ENCODE data around the gene SLC22A23.

The SLC22A23 gene

GRCh38 chr6:3235486-3235885, 221.4 kb downstream of the SLC22A23 start:
- no peak for TF ChIP-seq CTCF (IDR thresholded peaks at IDR 0.05)
- peaks cover 0 to 19% (median 14%) of the 10 kb centered on the region in 4 donors for H3K4me1 ChIP-seq
- H3K9me3 ChIP-seq: no peaks in the 10 kb centered on the region

DNA sequence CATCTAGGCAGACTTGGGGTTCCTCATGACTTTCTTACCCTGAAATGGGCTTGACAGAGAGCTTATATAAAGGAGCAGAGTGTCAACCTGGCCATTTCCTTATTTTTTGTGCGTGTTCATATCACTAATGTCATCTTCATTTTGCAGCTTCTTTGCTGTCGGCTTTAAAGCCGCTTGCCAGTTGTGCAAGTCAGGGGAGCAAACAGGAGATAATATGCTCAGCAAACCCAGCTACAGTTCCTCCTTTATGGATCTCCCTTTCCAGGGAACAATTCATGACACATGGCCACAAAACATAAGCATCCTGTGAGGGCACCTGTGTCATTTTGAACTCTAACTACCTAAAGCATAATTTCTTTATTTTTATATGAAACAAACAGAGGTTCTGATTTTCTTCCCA, 222.9 kb downstream of the SLC22A23 start:
- intact Hi-C loops (cut with DNase I; ENCODE audit: low total_unique reads): no loop called here
- Histone ChIP-seq H3K9me3 (no peaks in the 10 kb centered on the region), H3K27me3 (peaks cover 0 to 85% of the 10 kb centered on the region in 2 donors), H3K4me3 (no peak overlapping the region), H3K36me3 (no peaks in the 10 kb centered on the region), H3K27ac (no peak overlapping the region), H3K4me1 (peaks cover 0 to 30% (median 26%) of the 10 kb centered on the region in 4 donors)
- TF ChIP-seq CTCF (IDR thresholded peaks at IDR 0.05): no peak
- DNase-seq: no peak

More at GRCh38 chr6:3235486-3235885, 221.4 kb downstream of the SLC22A23 start:
- Histone ChIP-seq H3K4me3 (no peak overlapping the region), H3K27me3 (peaks cover 0 to 69% of the 10 kb centered on the region in 2 donors), H3K36me3 (no peaks in the 10 kb centered on the region), H3K27ac (no peak overlapping the region)
- intact Hi-C loops (cut with DNase I; ENCODE audit: low total_unique reads): no loop called here
- peak in 1 of 2 donors; percentile 9 for DNase-seq

- intact Hi-C loops (cut with DNase I; ENCODE audit: low total_unique reads): no loop called here
- H3K27ac ChIP-seq: no peak overlapping the region
- H3K27me3 ChIP-seq: peaks cover 0 to 88% of the 10 kb centered on the region in 2 donors
- no peaks in the 10 kb centered on the region for H3K36me3 ChIP-seq
- H3K4me1 ChIP-seq: peaks cover 0 to 36% (median 32%) of the 10 kb centered on the region in 4 donors
- TF ChIP-seq CTCF (IDR thresholded peaks at IDR 0.05): no peak
- no peaks in the 10 kb centered on the region for H3K9me3 ChIP-seq
- no peak overlapping the region for H3K4me3 ChIP-seq
- DNase-seq: no peak
Measured at GRCh38 chr6:3233321-3233720, 223.5 kb downstream of the SLC22A23 start.

DNA sequence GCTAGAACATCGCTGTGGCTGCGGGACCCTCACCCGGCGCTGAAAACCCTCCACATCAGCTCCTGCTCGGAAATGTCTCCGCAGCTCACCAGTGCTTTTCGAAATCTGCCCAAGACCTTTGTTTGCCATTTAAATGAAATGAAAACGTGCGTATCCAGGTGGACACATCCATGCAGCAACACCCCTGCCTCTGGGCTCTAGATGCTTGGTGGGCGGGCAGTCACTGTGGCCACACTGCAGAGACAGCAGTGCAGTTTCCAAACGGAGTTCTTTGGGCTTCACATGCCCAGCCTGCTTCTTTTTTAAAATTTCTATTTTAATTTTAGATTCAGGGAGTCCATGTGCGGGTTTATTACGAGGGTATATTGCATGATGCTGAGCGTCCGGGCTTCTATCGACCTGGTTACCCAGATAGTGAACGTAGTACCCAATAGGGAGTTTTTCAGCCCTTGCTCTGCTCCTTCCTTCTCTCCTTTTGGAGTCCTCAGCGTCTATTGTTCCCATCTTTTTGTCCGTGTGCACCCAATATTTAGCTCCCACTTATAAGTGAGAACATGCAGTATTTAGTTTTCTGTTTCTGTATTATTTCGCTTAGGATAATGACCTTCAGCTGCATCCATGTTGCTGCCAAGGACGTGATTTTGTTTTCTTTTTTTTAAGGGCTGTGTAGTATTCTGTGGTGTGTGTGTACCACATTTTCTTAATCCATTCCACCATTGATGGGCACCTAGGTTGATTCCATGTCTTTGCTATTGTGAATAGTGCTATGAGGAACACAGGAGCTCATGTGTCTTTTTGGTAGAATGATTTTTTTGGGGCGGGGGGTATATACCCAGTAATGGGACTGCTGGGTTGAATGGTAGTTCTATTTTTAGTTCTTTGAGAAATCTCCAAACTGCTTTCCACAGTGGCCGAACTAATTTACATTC, 224.6 kb downstream of the SLC22A23 start:
- peaks cover 0 to 93% of the 10 kb centered on the region in 2 donors for H3K27me3 ChIP-seq
- TF ChIP-seq CTCF (IDR thresholded peaks at IDR 0.05): no peak
- intact Hi-C loops (cut with DNase I; ENCODE audit: low total_unique reads): no loop called here

GRCh38 chr6:3231247-3232016, 225.4 kb downstream of the SLC22A23 start:
- TF ChIP-seq CTCF (IDR thresholded peaks at IDR 0.05): no peak
- H3K9me3 ChIP-seq: no peaks in the 10 kb centered on the region
- intact Hi-C loops (cut with DNase I; ENCODE audit: low total_unique reads): no loop called here
- H3K4me1 ChIP-seq: peaks cover 7 to 54% (median 50%) of the 10 kb centered on the region in 4 donors
- H3K27ac ChIP-seq: peak overlapping the region; percentile 51 to 60
- DNase-seq: peak; percentile 82 to 84
- peaks cover 0 to 92% of the 10 kb centered on the region in 2 donors for H3K27me3 ChIP-seq
- H3K4me3 ChIP-seq: peak overlapping the region; percentile 54 to 61
- H3K36me3 ChIP-seq: no peaks in the 10 kb centered on the region

More for the DNA sequence above, 224.6 kb downstream of the SLC22A23 start:
- Histone ChIP-seq H3K9me3 (no peaks in the 10 kb centered on the region), H3K36me3 (no peaks in the 10 kb centered on the region), H3K27ac (peak overlapping the region; percentile 51 to 60), H3K4me1 (peaks cover 3 to 47% (median 42%) of the 10 kb centered on the region in 4 donors), H3K4me3 (peak overlapping the region; percentile 54 to 61)
- DNase-seq: no peak

All from tibial artery (tissue), 4 donors.